GM10248 (cell line): ENCODE results near the gene ITGAE.
"Not testable (repeated sequence)": the region's sequence is repeated elsewhere in the genome, so short reads cannot be mapped to it uniquely, and the experiment has no call there.

Source experiments
- CTCF ChIA-PET: fragments of 300-600 bp; sonication (Branson Sonifier 250); formaldehyde crosslinking; extraction: SDS; loops from one replicate; lab custom pipeline; 2021; ENCODE audit warnings: antibody characterized with exemption; lab: Yijun Ruan, JAX
- POLR2A ChIA-PET: fragments of 350-650 bp; sonication (Branson Sonifier 250); formaldehyde crosslinking; extraction: SDS; loops from one replicate; lab custom pipeline; 2020; ENCODE audit warnings: antibody characterized with exemption; lab: Yijun Ruan, JAX
- DNase-seq: peaks from one replicate; pipeline ENCODE4 v3.0.0; 2012; ENCODE audit errors: extremely low spot score
- TF ChIP-seq, protein P1 (sequence below): IDR thresholded peaks from 2 replicates; pipeline ENCODE4 v1.5.1; 2012; ENCODE audit warnings: mild to moderate bottlenecking, low read depth; ENCODE audit errors: extremely low read depth, missing control alignments, control extremely low read depth

ITGAE gene

GRCh38 chr17:3712811-3713463 lies 88.1 kb downstream of the ITGAE start:
- POLR2A ChIA-PET, result no interaction called here
- TF ChIP-seq, protein P1, sequence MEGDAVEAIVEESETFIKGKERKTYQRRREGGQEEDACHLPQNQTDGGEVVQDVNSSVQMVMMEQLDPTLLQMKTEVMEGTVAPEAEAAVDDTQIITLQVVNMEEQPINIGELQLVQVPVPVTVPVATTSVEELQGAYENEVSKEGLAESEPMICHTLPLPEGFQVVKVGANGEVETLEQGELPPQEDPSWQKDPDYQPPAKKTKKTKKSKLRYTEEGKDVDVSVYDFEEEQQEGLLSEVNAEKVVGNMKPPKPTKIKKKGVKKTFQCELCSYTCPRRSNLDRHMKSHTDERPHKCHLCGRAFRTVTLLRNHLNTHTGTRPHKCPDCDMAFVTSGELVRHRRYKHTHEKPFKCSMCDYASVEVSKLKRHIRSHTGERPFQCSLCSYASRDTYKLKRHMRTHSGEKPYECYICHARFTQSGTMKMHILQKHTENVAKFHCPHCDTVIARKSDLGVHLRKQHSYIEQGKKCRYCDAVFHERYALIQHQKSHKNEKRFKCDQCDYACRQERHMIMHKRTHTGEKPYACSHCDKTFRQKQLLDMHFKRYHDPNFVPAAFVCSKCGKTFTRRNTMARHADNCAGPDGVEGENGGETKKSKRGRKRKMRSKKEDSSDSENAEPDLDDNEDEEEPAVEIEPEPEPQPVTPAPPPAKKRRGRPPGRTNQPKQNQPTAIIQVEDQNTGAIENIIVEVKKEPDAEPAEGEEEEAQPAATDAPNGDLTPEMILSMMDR, result no peak
- CTCF ChIA-PET, result interaction anchor here (0.9 to 3.4 kb wide), 8 partner anchors 8 to 201 kb away, joined by 3 to 15 read pairs (median 6); partner anchors contain the start of gene HASPIN
- DNase-seq, result no peak

- DNase-seq, result peak; percentile 87
- TF ChIP-seq, protein P1, result no peak
- POLR2A ChIA-PET, result no interaction called here
- CTCF ChIA-PET, result interaction anchor here (0.9 to 3.4 kb wide), 9 partner anchors 7 to 117 kb away, joined by 3 to 15 read pairs (median 6); partner anchors contain the start of gene HASPIN
Observed at GRCh38 chr17:3710951-3711383, 90.0 kb downstream of the ITGAE start.

- CTCF ChIA-PET, result interaction anchor here (0.9 to 3.2 kb wide), 3 partner anchors 13 to 29 kb away, joined by 3 to 16 read pairs (median 8); partner anchors contain the start of gene P2RX5
- no peak for DNase-seq
- POLR2A ChIA-PET, result no interaction called here
- TF ChIP-seq, protein P1, result no peak
Observed at GRCh38 chr17:3708366-3708765, 92.6 kb downstream of the ITGAE start.

- CTCF ChIA-PET, result interaction anchor here (1.4 to 1.5 kb wide), 2 partner anchors 10 to 122 kb away, joined by 3 to 5 read pairs; partner anchors contain the start of gene P2RX5
- POLR2A ChIA-PET, DNase-seq: not testable (repeated sequence)
Observed at GRCh38 chr17:3705718-3705984, 95.3 kb downstream of the ITGAE start.

DNA sequence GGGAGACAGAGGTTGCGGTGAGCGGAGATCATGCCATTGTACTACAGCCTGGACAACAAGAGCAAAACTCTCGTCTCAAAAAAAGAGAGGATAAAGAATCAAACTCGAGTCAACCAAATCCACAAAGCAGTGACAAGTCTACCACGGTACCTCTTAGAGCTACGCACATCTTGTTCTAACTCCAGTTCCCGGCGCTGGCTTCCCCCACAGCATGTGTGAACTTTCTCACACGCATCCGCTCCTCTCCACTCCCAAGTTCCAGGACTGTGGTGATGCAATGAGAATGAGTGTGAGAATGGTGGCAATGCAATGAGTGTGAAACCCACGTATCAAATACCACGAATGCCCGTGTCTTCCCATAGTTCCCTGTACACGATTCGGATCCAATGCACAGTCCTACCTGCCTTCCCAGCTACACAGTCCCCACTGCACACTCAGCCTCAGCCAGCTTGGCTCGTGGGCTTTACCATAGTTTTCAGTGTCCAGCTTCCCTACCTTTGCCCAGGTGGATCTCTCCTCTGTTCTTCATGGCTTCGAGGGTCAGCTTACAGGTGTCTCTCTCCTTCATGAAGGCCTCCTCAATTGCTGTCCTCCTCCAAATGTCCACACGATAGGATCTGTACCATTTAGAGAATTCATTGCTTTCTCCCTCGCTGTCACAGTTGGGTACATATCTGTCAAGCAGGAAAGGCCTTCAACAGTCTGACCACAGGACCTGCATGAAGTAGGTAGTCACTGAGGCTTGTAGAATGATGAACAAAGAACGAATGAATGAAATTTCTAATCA lies 95.9 kb downstream of the ITGAE start:
- CTCF ChIA-PET, result interaction anchor here (1.3 to 1.4 kb wide), 2 partner anchors 9 to 33 kb away, joined by 5 read pairs; partner anchors contain the start of gene P2RX5
- TF ChIP-seq, protein P1, result no peak
- POLR2A ChIA-PET, result no interaction called here

GRCh38 chr17:3702041-3702539 lies 98.9 kb downstream of the ITGAE start:
- POLR2A ChIA-PET, CTCF ChIA-PET, DNase-seq: not testable (repeated sequence)

More for the DNA sequence above, 95.9 kb downstream of the ITGAE start:
- DNase-seq, result no peak

DNA sequence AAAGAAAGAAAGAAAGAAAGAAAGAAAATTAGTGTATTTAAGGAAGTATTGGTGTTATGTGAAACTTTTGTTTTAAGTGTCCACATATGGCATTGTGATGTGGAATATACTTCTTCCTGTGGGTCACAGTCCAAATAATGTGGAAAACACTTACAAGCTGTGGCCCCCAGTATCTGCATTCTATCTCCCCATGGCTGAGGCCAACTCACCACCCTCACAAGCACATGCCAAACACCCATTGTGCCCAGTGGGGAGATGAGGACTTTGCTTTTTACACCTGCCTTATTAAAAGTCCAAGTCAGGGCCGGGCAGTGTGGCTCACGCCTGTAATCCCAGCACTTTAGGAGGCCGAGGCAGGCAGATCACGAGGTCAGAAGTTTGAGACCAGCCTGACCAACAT lies 101.0 kb downstream of the ITGAE start:
- TF ChIP-seq, protein P1, result no peak
- CTCF ChIA-PET, result interaction anchor here (0.9 to 1.3 kb wide), 2 partner anchors 17 to 38 kb away, joined by 3 to 4 read pairs; no protein-coding TSS in a partner anchor
- DNase-seq, result no peak
- POLR2A ChIA-PET, result no interaction called here
